D721Med (cell line): ENCODE measurements around the gene MYOZ3.

Experiments
- DNase-seq: peaks from one replicate; pipeline ENCODE4 v3.0.0; 2011; ENCODE audit warnings: low spot score; ENCODE audit not compliant: insufficient read length
- FAIRE-seq: peaks from 2 replicates; lab custom pipeline; 2011; peaks lifted over from hg19 to GRCh38; lab: Jason Lieb, UNC
- TF ChIP-seq, protein P1 (sequence below): IDR thresholded peaks from 2 replicates; pipeline ENCODE4 v1.5.1; 2012; ENCODE audit warnings: mild to moderate bottlenecking, control low read depth; ENCODE audit not compliant: insufficient read depth; ENCODE audit errors: missing control alignments

MYOZ3 gene

DNA sequence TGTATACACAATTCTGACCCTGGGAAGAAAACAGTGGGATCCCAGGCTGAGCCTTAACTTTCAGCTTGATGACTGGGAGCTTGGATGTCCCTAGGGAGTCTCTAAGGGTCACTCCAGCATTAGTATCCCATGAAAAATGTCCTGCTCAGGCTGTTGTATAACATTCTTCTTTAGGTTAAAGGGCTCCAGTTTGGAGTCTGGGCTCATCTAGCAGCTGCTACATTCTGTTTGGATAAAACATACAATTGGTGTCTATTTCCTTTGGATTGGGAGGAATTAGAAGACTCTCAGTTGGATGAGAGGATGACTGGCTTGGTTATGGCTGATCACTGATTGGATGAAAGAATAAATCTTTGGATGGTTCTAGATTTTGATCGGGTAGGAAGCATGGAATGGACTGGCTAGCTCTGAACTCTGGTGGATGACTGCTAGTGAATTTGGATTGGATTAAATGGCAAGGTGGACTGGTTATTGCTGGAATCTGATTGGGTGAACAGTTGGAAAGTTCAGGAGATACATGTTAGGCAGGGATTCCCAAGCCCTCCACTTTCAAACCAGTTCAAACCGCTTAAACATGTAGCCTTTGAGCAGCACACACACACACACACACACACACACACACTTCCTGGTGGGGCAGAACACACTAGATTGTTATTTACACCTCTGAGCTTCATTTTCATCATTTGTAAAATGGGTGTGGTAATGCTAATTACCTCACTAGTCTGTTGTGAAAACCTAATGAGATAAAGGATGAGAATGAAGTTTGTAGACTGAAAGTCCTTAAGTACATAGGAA is 7.1 kb upstream of the MYOZ3 start:
- TF ChIP-seq, protein P1, sequence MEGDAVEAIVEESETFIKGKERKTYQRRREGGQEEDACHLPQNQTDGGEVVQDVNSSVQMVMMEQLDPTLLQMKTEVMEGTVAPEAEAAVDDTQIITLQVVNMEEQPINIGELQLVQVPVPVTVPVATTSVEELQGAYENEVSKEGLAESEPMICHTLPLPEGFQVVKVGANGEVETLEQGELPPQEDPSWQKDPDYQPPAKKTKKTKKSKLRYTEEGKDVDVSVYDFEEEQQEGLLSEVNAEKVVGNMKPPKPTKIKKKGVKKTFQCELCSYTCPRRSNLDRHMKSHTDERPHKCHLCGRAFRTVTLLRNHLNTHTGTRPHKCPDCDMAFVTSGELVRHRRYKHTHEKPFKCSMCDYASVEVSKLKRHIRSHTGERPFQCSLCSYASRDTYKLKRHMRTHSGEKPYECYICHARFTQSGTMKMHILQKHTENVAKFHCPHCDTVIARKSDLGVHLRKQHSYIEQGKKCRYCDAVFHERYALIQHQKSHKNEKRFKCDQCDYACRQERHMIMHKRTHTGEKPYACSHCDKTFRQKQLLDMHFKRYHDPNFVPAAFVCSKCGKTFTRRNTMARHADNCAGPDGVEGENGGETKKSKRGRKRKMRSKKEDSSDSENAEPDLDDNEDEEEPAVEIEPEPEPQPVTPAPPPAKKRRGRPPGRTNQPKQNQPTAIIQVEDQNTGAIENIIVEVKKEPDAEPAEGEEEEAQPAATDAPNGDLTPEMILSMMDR = no peak
- DNase-seq (no peak), FAIRE-seq (no peak)

DNA sequence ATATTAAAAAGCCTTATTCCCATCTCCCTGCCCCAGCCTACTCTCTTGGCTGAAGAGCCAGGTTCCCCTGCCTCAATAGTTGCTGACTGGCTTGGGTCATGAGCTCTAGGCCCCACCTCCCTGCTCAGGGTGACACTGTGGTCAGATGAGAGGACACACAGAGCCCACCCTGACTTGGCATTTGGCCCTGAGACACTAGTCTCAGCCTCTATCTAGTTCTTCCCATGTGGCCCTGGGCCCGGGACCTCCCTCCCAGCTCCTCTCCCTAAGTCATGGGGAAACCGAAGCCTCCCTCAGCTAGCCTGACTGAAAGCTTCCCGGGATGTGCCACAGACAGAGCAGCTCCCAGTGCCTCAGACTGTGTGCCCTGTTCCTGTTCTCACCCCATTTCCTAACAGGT is 5.8 kb upstream of the MYOZ3 start:
- FAIRE-seq (no peak), DNase-seq (no peak)
- TF ChIP-seq, protein P1 = no peak

DNA sequence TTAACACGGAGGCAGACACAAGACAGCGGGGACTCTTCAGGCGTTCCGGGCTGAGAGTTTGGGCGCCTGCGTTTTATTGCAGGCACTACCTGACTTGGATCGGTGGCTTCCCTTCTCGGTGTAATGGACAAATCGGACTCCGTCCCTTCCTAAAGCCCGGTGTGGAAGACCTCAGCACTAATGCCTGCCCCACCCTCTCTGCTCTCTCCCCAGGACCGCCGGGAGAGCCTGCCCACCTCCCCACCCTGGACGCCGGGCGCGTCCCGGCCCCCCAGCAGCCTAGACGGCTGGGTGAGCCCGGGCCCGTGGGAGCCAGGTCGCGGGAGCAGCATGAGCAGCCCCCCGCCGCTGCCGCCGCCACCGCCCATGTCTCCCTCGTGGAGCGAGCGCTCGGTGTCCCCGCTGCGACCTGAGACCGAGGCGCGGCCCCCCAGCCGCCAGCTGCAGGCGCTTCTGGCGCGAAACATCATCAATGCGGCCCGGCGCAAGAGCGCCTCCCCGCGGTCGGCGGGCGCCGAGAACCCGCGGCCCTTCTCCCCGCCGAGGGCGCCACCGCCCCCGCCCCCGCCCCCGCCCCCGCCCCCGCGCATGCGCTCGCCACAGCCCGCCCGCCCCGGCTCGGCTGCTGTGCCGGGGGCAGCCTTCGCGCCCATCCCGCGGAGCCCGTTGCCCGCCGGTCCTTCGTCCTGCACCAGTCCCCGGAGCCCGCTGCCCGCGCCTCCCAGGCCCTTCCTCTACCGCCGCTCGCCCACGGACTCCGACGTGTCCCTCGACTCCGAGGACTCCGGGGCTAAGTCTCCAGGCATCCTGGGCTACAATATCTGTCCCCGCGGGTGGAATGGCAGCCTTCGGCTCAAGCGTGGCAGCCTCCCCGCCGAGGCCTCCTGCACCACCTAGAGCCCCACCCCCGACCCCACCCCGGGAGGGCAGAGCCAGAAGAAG is 4.6 kb upstream of the MYOZ3 start:
- FAIRE-seq = no peak

DNA sequence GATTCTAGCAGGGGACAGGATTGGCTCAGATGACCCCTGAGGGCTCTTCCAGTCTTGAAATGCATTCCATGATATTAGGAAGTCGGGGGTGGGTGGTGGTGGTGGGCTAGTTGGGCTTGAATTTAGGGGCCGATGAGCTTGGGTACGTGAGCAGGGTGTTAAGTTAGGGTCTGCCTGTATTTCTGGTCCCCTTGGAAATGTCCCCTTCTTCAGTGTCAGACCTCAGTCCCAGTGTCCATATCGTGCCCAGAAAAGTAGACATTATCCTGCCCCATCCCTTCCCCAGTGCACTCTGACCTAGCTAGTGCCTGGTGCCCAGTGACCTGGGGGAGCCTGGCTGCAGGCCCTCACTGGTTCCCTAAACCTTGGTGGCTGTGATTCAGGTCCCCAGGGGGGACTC is 2.9 kb upstream of the MYOZ3 start:
- TF ChIP-seq, protein P1 = no peak
- FAIRE-seq (no peak), DNase-seq (no peak)

More for the DNA sequence above, 4.6 kb upstream of the MYOZ3 start:
- TF ChIP-seq, protein P1 = peak; percentile 57
- DNase-seq = peak; percentile 94

DNA sequence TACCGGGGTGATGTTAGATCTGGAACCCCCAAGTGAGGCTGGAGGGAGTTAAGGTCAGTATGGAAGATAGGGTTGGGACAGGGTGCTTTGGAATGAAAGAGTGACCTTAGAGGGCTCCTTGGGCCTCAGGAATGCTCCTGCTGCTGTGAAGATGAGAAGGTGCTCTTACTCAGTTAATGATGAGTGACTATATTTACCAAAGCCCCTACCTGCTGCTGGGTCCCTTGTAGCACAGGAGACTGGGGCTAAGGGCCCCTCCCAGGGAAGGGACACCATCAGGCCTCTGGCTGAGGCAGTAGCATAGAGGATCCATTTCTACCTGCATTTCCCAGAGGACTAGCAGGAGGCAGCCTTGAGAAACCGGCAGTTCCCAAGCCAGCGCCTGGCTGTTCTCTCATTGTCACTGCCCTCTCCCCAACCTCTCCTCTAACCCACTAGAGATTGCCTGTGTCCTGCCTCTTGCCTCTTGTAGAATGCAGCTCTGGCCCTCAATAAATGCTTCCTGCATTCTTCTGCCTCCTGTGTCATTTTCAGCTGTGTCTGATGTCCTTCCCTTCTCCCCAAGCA is 2.3 kb upstream of the MYOZ3 start:
- TF ChIP-seq, protein P1 = no peak
- DNase-seq (no peak), FAIRE-seq (no peak)

DNA sequence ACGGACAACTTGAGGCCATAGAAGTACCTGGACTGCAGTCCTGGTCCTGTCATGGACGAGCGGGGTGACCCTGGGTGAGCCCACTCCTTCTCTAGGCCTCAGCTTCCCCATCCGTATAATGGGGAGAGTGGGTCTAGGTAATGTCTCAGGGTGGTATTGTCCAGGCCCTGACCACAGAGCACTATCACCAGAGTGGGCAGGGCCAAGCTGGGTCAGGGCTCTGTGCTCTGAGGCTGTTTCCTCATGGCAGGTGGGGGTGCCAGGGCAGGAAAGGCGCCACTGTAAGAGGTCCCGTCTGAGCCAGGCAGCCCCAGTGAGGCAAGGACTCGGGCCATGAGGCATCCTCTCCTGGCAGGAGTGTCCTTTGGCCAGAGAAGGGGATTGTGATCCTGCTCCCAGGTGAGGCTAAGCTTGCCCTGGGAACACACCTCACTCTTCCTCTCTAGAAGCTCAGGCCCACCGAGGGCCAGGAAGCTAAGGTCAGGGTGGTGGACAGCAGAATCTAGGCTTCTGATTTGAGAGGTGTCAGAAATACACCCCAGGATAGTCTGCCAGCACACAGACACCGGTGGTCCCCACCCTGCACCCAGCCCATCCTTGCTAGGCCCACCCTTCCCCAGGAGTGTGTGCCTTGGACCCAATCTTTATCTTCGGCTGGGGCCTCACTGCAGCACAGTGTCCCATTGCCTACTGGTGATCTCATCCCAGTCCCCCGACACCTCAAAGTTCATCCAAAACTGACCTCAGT is 1.5 kb upstream of the MYOZ3 start:
- DNase-seq (no peak), FAIRE-seq (no peak)
- TF ChIP-seq, protein P1 = no peak
